Kidney tubule cell (primary cell): ENCODE data around the gene IGF2.

ENCODE experiments used
- DNase-seq: peaks from one replicate; pipeline ENCODE4 v3.0.0-alpha.2; 2018; ENCODE audit warnings: low spot score

The IGF2 gene

DNA sequence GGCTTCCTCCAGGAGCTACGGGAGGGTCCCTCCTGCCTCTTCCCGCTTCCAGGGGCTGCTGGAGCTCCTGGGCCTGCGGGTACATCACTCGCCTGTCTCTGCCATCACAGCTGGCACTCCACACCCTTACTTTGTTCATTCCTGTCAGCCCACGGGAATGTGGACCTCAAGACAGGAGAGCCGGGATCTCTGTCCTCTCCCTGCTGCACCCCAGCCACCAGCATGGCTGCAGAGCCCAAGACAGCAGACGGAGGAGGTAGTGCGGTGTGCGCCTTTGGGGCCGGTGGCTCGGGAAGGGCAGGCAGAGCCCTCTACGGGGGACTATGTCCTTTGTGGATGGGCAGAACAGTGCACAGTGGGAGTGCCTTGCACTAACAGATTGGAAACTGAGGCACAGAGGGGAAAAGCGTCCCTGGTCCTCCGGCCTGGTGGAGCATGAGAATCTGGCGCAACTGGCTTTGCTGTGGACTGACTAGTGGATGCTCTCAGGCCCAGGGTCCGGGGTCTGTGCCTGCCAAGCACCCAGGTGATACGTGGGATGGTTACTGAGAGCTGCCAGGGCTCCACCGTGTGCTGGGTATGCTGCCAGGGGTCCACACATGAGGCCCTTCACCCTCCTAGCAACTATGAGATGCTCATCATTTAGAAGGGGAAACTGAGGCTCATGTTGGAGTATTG lies 47.3 kb downstream of the IGF2 start:
- DNase-seq: no peak

DNA sequence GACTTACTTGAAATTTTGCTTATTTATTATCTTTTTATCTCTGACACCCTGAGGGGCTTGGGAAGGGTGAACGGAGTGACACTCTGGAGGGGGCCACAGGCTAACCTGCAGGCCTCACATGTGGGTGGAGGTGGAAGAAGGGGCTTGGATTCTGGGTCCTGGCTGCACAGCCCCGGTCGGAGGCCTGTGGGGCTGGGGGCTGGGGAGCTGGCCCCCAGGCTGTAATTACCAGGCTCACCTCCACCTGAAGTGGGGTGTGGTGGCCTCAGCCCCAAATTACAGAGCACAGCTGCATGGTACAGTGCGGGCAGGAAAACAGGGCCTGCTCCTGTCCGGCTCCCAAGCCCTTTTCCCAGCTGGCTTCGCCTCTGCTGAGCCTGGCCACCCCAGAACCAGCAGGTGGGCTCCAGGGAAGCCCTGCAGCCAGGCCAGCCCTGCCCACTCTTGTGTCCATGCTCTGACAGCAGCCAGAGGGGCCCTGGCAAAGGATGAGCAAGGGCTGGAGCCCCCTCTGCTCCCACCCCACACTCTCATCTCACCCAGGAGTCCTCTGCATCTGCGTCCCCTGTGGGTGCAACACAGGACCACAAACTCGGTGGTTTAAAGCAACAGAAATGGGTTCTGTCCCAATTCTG lies 48.0 kb downstream of the IGF2 start:
- DNase-seq: no peak

DNA sequence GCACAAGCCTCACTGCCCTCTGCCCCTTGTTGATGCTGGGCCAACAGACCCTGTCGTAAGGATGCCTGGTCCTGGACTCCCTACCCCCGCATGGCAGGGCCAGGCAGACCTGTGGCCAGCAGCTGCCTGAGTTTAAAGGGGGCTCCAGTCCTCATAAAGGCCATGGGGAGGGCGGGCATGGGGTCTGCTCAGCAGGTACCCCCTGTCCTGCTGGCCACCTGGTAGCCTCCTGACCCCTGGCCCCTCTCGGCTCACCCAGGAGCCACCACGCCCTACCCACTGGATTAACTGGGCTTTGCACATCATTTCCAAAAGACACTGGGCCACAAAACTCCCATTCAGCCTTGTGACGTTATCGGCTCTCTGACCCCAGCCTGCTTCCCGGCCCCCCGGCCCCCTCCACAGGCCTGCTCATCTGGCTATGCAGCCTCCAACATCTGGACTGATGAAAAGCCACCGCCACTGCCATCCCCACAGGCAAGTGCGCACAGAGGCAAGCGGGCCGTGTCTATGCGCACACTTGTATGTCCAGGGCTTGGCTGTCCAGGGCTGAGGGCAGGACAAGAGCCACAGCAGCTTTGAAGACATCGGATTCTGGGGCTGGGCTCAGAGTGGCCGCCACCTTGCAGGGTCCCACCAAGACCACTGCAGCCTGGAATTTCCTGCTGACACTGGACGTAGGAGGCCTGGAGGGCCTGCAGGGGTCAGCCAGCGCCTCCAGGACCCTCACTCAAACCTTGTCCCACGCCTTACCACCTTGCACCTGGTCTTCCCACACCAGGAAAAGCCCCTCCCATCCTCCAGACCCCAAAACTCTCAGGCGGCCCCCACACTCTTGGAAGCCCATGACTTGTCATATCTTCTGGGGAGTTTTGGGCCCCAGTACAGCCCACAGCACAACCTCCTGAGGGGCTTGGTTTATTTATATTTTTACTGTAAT lies 48.7 kb downstream of the IGF2 start:
- no peak for DNase-seq

DNA sequence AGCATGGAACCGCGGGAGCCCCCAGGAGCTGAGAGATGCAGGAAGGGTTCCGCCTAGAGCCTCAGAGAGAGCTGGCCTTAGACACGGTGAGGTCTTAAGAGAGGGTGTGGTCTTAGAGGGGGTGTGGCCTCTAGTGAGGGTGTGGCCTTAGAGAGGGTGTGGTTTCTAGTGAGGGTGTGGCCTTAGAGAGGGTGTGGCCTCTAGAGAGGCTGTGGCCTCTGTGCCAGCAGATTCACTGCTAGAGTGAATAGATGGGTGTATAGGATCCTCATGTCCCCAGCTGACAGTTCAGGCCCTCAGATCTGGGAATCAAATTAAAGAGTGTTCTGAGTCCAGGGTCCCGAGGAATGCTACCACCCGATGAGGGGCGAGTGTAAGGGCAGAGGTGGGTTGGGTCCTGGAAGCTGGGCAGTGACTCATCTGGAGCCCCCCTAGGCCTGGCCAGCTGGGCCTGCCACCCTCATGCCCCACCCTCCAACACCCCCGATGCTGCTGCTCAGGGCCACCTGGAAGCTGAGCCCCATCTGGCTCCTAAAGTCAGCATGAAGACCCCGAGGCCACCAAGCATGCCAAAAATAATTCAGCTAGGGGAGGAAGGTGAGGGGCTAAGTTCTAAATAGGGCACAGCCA lies 49.5 kb downstream of the IGF2 start:
- peak; percentile 17 for DNase-seq

DNA sequence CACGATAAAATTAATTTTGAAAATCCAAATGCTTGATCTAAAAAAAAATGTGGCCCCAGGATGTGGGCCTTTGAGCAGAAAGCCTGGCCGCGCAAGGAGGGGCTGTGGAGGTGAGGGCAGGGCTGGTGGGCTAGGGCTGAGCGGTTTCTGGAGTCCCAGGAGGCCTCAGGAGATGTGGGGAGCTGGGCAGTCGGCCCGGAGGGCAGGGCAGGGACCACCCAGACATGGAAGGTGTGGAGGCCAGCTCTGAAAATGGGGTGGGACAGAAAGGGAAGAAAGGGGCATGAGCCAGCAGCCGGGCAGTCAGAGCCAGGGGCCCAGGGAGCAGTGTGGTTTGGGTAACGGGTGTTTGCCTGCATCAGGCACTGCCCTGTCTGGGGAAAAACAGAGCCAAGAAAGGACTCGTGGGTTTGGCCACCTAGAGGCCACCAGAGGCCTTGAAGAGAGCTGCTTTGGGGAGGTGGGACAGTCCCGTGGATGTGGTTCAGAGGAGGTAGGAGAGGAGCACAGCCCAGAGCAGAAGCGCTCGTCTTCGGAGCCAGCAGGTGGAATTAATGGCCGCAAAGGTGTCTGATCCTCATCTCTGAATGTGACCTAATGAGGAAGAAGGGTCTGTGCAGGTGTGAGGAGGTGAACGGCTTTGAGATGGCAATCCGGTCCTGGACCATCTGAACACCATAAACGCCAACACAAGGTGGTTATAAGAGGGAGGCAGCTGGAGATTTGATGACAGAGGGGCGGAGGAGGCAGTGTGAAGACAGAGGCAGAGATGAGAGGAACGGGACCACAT lies 50.2 kb downstream of the IGF2 start:
- DNase-seq: no peak

DNA sequence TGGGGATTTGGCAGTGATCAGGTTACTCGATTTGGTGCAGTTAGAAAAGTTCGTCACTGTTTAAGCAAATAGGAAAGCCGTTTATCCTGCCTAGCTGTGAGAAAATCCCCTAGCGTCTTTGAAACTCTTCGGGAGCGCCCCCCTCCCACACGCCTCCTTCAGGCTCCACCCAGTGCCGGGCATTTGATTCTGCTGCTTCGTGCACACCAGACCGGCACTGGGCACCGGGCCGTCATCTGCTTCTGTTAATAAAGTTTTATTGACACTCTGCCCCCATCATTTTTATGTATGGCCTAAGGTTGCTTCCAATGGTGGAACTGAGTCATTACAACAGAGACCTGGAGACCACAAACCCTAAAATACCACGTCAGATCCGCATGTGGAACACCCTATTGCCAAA lies 50.9 kb downstream of the IGF2 start:
- no peak for DNase-seq

DNA sequence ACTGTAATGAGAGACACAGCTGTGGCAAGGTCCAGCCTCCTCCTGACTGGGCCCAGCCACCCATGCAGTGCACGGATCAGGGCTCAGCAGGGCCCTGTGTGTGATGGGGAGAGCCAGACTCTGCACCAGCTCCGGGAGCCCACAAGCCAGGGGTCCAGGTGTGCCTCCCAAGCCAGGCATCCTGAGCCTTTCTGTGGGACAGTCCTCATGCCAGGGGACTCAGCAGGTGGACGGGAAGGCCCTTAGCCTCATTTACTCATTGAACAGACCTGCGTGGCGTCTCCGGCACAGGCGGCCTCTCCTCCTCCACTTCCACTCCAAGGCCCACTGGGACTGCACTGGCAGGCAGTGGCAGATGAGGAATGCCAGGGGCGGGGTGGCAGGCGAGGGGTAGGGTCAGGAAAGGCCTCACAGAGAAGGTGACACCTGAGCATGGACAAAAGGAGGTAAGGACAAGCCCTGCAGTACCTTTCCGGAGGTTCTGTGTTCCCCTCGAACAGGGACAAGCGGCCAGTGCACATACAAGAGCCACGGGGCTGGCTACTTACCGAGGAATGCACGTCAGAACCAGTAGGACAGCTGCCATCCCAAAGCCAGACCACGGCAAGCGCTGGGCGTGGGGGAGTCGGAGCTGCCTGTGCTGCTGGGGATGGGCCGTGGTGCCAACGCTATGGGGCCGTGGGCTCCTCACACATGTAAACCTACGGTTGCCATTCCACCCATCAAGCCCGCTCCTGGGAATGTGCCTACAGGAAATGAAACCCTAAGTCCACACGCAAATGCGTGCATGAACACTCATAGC lies 52.7 kb downstream of the IGF2 start:
- no peak for DNase-seq

DNA sequence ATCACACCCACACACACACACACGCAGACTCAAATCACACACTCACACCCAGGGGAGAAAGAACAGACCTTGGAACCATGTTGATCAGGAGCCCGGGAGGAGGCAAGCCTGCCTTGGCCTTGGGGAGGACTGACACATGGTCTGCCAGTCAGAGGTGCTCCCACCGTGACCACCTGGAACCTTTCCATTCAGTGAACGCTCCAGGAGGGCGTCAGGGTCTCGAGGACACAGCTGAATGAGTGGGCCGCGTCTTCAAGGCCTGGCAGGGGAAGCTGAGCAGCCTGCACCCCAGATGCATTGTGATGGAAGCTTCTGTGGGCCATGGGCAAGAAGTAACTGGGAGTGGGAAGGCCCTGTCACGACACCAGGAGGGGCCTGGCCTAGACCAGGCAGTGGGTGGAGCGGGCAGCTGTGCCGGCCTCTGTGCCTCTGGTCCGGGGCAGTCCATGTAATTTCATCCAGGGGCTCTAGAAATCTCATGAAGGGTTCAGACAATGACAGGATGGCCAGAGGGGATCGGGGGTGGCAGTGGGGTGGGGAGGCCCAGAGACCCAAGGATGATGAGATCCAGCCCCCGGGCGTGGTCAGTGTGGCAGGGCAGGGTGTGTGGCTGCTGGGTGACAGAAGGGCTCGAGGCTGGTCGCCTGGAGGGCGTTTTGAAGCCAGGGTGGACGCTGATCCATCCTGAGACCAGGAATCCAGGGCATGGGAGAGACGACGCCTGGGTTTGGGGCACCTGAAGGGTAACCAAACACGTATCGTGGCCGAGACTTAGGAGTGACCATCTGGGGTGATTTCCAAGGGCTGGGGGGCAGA lies 53.7 kb downstream of the IGF2 start:
- DNase-seq: no peak

DNA sequence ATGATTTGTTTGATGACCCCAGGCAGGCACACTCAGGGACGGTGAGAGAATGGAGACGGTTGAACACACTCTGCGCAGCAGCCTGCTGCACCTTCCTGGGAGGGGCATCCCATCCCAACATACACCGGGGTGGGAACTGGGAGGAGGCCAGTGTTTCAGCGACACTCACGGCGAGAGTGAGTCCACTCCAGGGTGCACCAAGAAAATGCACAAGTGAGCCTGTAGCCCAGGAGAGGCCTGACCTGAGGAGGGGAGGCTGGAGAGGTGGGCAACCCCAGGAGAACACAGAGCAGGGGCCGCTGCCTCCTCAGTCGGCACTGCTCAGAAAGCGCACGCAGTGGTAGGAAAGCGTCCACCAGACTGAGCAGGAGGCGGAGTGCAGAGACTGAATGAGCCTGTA lies 54.5 kb downstream of the IGF2 start:
- DNase-seq: no peak
